EH (cell line): ENCODE data around the gene PPM1H.
A peak's percentile ranks its signal among the peaks of the same experiment; 100 is the strongest.
"Not testable (repeated sequence)": the region's sequence is repeated elsewhere in the genome, so short reads cannot be mapped to it uniquely, and the experiment has no call there.

Experiments used
- DNase-seq: peaks from one replicate; pipeline ENCODE4 v3.0.0-alpha.2; 2015; ENCODE audit warnings: low read depth

The PPM1H gene

GRCh38 chr12:62683776-62684569, 251.0 kb downstream of the PPM1H start:
- peak; percentile 55 for DNase-seq

DNA sequence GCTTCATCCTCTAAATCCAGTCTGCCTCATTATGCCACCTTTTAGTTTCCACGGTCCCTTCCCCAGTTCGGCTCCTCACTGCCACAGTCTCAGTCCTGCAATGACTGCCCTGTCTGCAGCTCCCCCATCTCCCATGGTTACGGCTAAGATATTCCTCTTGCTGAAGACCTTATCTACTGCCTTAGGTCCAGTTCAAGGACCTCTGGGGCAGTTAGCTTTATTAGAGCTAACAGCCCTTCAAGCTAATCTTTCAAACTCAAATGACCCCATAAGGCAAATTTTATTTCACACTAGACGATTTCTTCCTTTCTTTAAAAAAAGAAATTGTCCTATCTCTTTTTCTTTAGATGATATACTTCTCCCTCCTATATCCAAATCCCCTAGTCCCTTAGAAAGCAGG, 253.6 kb downstream of the PPM1H start:
- no peak for DNase-seq

DNA sequence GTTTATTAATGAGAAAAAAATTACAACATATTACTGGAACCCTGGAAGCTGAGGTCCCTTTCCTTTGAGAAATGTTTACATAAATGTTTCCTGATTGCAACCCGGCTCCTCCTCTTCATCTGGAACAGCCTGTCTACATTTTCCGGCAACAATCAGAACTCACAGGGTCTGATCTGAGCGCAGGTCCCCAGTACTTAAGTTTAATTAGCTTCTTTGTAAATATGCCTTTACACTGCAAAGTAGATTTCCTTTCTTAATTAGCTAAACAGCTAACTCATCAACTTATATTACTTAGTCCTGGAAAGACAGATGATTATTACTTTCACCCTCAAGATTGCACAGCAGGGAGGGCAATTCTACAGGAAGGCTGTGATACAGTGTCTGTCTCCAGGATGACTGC, 255.3 kb downstream of the PPM1H start:
- DNase-seq, result no peak

GRCh38 chr12:62677355-62677754, 257.6 kb downstream of the PPM1H start:
- no peak for DNase-seq

GRCh38 chr12:62676521-62677307, 258.2 kb downstream of the PPM1H start:
- DNase-seq, result no peak

DNA sequence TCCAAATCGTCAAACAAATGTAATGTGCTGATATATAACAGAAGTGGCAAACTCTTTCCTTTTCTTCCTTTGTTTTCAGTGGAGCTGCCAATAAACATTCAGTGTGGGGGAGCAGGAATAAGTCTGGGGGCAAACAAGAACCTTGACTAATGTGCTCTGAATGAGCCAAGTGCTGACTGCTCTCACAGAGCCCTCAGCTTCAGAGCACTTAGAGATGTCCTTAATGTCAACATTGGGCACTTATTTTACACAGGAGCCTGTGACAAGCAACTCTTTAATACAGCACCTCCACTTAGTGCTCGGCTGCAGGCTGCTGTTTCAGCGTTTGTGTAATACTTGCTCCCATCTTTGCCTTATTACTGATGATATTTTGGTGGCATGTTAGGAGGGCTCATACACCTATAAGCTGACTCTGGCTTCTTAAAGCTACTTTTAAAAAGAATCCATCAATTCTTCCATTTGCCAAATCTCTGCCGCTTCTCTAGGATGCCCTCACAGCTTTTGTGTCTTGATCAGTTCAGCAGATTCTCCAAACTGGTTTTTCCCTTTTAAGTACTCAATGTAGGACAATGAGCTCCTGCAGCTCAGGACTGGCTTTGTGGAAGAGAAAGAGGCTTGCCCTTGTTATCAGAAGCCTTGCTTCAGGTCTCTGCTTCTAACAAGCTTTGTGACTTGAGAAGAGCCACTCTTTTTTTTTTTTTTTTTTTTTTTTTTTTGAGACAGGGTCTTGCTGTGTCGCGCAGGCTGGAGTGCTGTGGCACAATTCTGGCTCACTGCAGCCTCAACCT, 261.7 kb downstream of the PPM1H start:
- no peak for DNase-seq

DNA sequence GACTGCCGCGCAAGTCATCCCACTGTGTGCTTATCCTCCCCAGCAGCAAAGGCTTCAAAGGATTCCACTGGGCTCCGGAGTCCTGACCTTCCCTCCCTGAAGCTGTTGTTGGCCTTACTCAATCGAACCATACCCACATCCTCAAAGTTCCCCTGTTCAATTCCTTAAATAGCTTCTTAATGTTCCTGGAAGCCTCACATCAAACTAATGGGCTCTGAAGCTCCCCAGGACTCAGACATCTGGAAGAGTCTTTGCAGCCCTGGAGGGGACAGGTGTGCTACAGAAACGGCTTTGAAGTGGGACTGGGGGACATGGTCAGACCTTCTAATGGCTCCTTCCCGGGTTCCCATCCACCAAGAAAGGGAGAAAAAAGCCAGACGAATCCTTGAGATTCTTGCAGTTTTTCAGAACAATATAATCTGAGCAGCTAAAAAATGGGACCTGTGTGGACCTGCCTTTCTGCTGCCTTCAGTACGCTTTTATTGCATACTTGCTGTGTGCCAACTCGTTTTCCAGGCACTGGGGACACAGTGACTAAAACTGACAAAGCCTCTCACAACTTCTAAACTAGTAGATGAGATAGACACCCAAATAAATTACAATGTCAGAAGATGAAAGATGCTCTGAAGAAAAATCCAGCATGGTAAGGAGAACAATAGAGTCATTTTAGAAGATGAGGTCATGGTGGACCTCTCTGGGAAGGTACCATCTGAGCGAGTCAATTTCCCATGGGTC, 263.8 kb downstream of the PPM1H start:
- no peak for DNase-seq

DNA sequence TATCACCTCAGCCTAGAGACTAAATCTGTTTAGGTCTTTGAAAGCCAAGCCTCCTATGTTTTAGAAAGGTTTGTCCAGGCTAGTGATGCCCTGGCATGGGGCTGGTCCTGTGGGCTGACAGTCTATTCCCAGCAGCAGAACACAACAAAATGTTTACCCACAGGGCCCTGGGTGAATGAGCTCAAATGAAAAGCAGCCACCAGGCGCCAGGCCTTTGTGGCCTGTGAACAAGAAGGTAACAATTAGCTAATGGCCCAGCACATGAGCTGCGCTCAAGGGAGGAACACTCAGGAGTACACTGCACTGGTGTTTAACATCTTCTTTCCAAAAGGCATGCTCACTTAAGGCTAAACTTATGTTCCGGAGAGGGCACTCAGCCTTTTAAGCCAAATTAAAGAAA, 266.2 kb downstream of the PPM1H start:
- no peak for DNase-seq

DNA sequence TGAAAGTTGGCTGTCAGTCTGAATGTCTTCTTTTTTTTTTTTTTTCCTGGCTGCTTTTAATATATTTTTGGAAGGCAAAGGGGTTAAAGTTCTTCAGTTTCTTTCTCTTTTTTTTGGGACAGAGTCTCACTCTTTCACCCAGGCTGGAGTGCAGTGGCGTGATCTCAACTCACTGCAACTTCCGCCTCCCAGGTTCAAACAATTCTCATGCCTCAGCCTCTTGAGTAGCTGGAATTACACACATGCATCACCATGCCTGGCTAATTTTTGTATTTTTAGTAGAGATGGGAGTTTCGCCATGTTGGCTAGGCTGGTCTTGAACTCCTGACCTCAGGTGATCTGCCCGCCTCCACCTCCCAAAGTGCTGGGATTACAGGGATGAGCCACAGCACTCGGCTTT, 270.0 kb downstream of the PPM1H start:
- not testable (repeated sequence) for DNase-seq

GRCh38 chr12:62660756-62661155, 274.2 kb downstream of the PPM1H start:
- DNase-seq, result peak; percentile 88

DNA sequence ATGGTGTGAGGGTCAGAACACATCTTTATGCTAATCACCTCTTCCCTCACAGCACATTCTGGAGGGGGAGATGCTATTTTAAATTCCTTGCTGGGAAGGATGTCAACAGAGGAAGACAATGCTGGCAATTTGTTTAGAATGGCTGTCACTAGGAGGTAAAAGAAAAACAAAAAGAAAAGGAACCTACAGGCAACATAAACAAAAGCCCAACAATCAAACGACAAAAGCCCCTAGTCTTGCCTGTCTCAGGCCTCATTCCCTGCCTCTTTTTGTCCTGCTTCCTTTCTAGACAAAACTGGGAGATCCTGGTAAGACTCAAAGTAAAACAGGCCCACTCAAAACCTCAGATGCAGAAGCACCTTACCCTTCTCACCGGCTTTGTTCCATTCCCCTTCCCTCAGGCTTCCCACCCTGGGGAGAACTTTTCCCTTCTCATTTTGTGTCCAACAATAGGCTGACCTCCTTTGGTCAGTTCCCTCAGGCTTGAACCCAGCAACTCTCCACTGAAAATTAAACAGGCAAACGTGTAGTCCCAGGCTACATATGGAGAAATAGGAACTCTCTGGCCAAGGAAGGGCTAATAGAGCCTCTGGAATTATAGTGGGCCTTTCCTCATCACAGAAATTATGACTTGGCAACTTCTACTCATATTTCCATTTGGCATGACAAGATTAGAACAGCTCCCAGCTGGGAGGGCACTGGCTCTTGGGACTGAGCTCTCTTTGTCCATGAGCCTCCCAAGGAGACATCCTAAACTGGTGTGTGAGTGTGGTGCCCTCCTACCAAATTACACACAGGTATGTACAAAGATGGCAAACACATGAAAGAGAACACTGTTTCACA, 275.3 kb downstream of the PPM1H start:
- DNase-seq, result no peak

DNA sequence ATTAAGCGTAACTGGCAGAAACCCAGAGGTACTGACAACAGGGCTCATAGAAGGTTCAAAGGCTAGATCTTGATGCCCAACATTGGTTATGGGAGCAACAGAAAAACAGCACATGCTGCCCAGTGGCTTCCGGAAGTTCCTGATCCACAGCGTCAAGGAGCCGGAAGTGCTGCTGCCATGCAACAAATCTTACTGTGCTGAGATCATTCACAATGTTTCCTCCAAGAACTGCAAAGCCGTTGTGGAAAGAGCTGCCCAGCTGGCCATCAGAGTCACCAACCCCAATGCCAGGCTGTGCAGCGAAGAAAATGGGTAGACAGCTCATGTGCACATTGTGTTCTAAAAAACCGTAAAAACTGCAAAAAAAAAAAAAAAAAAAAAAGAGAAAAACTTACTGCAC, 276.0 kb downstream of the PPM1H start:
- DNase-seq, result no peak

DNA sequence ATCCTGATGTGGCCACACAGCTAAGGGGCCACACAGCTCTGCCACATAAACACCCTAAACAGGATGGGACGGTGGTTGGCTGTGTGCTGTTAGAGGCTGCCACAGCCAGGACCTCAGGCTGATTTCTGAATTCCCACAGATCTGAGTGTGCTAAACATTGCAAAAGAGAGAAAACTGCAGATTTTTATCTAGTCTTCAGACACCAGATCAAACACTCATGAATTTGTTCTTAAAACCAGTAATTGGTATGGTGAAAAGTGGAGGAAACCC, 277.7 kb downstream of the PPM1H start:
- DNase-seq, result peak; percentile 44

DNA sequence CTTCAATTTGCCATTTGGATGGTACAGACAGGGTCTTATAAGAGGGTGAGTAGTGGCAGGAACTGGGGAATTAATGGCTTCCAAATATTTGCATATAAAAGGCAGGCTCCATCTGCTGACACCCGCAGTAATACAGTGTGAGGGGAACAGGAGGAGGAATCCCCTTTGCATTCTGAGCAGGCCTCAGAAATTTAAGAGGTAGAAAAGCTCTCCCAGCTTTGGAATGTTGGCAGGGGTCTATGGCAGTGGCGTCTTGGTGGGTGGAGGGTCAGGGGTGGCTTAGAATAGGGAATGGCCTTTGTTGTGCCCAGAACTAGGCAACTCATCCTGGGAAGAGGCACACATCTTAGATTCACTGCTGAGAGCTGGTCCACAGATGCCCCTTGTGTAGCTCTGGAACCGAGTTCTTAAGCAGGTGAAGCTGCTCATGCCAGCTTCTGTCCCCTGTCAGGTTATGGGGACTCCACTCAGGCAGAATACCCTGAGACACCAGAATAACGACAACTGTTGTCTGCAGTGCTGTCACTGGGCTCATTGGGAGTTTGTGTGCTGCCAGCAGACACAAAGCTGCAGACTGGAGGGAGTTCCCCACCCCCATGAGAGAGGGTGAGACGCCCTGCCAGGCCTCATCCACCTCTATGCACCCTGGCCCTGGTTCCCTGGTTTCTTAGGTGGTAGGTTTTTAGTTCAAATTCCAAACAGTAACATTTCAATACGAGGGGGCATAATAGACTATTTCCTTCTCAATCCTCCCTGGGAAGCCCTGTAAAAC, 278.2 kb downstream of the PPM1H start:
- DNase-seq, result no peak

- no peak for DNase-seq
Observed at GRCh38 chr12:62655666-62656151, 279.2 kb downstream of the PPM1H start.

- DNase-seq, result no peak
Observed at GRCh38 chr12:62654326-62655241, 280.4 kb downstream of the PPM1H start.

DNA sequence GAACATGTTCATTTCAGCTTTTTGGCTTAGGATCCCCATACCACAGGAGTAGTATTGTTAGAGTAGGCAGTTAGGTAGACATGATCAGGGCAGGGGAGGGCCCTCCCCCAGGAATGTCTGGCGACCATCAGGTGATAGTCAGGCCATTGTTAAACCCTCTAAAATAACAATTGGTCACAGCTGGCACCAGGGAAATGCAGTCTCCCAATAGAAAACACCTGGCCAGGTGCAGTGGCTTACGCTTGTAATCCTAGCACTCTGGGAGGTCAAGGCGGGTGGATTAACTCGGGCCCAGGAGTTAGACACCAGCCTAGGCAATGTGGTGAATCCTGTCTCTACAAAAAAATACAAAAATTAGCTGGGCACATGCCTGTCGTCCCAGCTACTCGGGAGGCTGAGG, 281.2 kb downstream of the PPM1H start:
- no peak for DNase-seq

DNA sequence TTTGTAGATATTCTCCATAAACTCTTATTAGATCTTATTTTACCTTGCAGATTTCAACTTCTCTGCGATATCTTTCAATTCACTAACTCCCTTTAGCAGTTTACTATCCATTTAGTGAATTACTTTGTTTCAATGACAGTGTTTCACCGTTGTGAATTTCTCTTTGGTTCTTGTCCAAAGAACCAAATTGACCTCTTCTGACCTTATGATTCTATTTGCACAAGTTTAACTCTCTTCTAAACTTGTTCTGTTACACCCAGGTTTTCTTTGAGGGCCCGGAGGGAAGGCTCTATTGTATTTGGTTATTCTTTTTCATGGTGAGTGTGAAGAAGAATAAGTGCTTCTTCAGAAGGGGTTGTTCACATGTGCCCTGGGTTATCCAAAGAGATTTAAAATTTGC, 281.6 kb downstream of the PPM1H start:
- no peak for DNase-seq

- no peak for DNase-seq
Observed at GRCh38 chr12:62651138-62651537, 283.8 kb downstream of the PPM1H start.
